GM12873 (cell line): ENCODE results near the gene OR4D11.

Experiments used
- CTCF ChIP-seq: IDR thresholded peaks from 2 replicates; pipeline ENCODE4 v1.5.1; 2012; ENCODE audit warnings: low read depth, mild to moderate bottlenecking, moderate library complexity, low read length, control low read depth; ENCODE audit not compliant: insufficient read depth; ENCODE audit errors: missing control alignments

The OR4D11 gene

GRCh38 chr11:59503276-59503675 lies at the start of gene OR4D11:
Gene OR4D11 (plus strand): TSS chr11:59503576. CDS start chr11:59503576, 0 bp downstream.
- TF ChIP-seq CTCF: no peak

GRCh38 chr11:59456661-59457060 lies 46.7 kb upstream of the OR4D11 start, which contains the start of gene OR4D6:
Gene OR4D6 (plus strand): TSS chr11:59456961. CDS start chr11:59456961, 0 bp downstream.
- TF ChIP-seq CTCF: no peak

- no peak for TF ChIP-seq CTCF
These were observed 43.5 kb upstream of the OR4D11 start for GRCh38 chr11:59459916-59460315.

GRCh38 chr11:59463190-59463641 lies 40.2 kb upstream of the OR4D11 start:
- TF ChIP-seq CTCF: no peak

- TF ChIP-seq CTCF: no peak
These were observed 30.4 kb upstream of the OR4D11 start, which contains the start of gene OR4D10 for GRCh38 chr11:59473015-59473414. Gene OR4D10 (plus strand): TSS chr11:59473315. CDS start chr11:59477430, 4,115 bp downstream.

- TF ChIP-seq CTCF: no peak
These were observed 28.2 kb upstream of the OR4D11 start for GRCh38 chr11:59475176-59475575.

GRCh38 chr11:59479906-59480305 lies 23.5 kb upstream of the OR4D11 start:
- TF ChIP-seq CTCF: no peak
